Measurements from ENCODE around the gene CLDN1. TPM values are rescaled to one million over a fixed set of nuclear protein-coding genes. Genes with fewer than 3 reads are reported as not detected.

Gene CLDN1
- 6.2 and 13.4 TPM in 2 replicates for total RNA-seq

GRCh38 chr3:190321789-190322603 lies at the start of gene CLDN1:
CLDN1 (minus strand) TSS chr3:190322446; CDS start chr3:190322206, 240 bp downstream.

Other genes with a start within 250 kb of the CLDN1 start
- 56.6 and 76.2 TPM in 2 replicates for gene P3H2, start 201.5 kb downstream of the CLDN1 start, total RNA-seq
- gene CLDN16, start 65.7 kb upstream of the CLDN1 start, total RNA-seq: not detected in 2 replicates
- gene TMEM207, start 127.5 kb upstream of the CLDN1 start, total RNA-seq: not detected in 2 replicates
- 50.5 and 63.0 TPM in 2 replicates for gene IL1RAP, start 191.6 kb upstream of the CLDN1 start, total RNA-seq

Data from hair follicular keratinocyte (primary cell).